K562 (cell line): ENCODE data around the gene GALNT18. TPM values are rescaled to one million over a fixed set of nuclear protein-coding genes. Genes with fewer than 3 reads are reported as not detected.
A peak's percentile ranks its signal among the peaks of the same experiment; 100 is the strongest.

Experiments
- ATAC-seq: fragments of 200-7000 bp; cut with Tn5 transposase; 3 replicates; pipeline ENCODE4 v1.9.1; 2020; ENCODE audit warnings: moderate library complexity
- BruUV-seq: library from RNA; stranded (reverse); fragments of 400-500 nt; replicated peaks from 2 replicates; lab custom pipeline; 2021; lab: Mats Ljungman, UMichigan
- CTCF ChIA-PET: fragments of 300-600 bp; formaldehyde crosslinking; extraction: SDS; loops from one replicate; lab custom pipeline; 2021; ENCODE audit warnings: low intra/inter-chr PET ratio; lab: Yijun Ruan, JAX
- POLR2A ChIA-PET: fragments of 300-600, 350-650 bp; sonication (Branson Sonifier 250); formaldehyde crosslinking; extraction: SDS; loops from one replicate; lab custom pipeline; 2021; ENCODE audit warnings: antibody characterized with exemption, inconsistent platforms; lab: Yijun Ruan, JAX
- DNase-seq, 4 experiments: peaks; one replicate each; pipeline versions ENCODE4 v3.0.0 to v3.0.0-alpha.2; 2011 to 2018; ENCODE audit warnings: low spot score in 3 of 4, mixed read lengths in 3 of 4; ENCODE audit errors: extremely low read depth in 1 of 4
- FAIRE-seq: peaks from 2 replicates; lab custom pipeline; 2011; peaks lifted over from hg19 to GRCh38; lab: Jason Lieb, UNC
- H2AFZ ChIP-seq: 2 replicates; pipeline ENCODE4 v1.6.0; 2011; ENCODE audit warnings: low read depth, low read length, control low read depth, inconsistent platforms
- H3K27ac ChIP-seq: fragments of 200-600 bp; 3 replicates; pipeline ENCODE4 v1.8.0; 2011; ENCODE audit warnings: low read depth, mild to moderate bottlenecking, control low read depth, inconsistent platforms, low read length, moderate library complexity, mixed read lengths; ENCODE audit errors: extremely low read depth
- H3K27me3 ChIP-seq, 2 experiments: fragments of 300-600 bp in 1 of 2; 2 replicates in 1 of 2; 3 replicates in 1 of 2; pipeline versions ENCODE4 v1.6.0 to v1.8.0; 2011; ENCODE audit warnings: inconsistent platforms in 2 of 2, low read length in 2 of 2, mild to moderate bottlenecking in 1 of 2, mixed read lengths in 1 of 2, moderate library complexity in 1 of 2; ENCODE audit not compliant: control insufficient read depth in 2 of 2, insufficient read depth in 2 of 2
- H3K36me3 ChIP-seq: fragments of 300-600 bp; 3 replicates; pipeline ENCODE4 v1.8.0; 2011; ENCODE audit warnings: mild to moderate bottlenecking, low read length, inconsistent platforms; ENCODE audit not compliant: control insufficient read depth, insufficient read depth
- H3K4me1 ChIP-seq, 2 experiments: fragments of 200-600 bp in 1 of 2; replicated peaks in 1 of 2; 2 replicates in 1 of 2; 3 replicates in 1 of 2; pipeline versions ENCODE4 v1.5.1 to v1.8.0; 2011; ENCODE audit warnings: inconsistent platforms in 2 of 2, low read length in 2 of 2, mild to moderate bottlenecking in 1 of 2, mixed read lengths in 1 of 2, moderate library complexity in 1 of 2; ENCODE audit not compliant: control insufficient read depth in 2 of 2, insufficient read depth in 2 of 2
- H3K4me2 ChIP-seq: 2 replicates; pipeline ENCODE4 v1.6.1; 2011; ENCODE audit warnings: low read length, control low read depth, inconsistent platforms, mixed read lengths; ENCODE audit not compliant: insufficient read depth
- H3K4me3 ChIP-seq: fragments of 200-600 bp; sonication (generic), shearing (Covaris generic); 2 replicates; pipeline ENCODE4 v1.5.1; 2016; ENCODE audit warnings: control low read depth, inconsistent platforms
- H3K79me2 ChIP-seq: fragments of 200-600 bp; 3 replicates; pipeline ENCODE4 v1.8.0; 2011; ENCODE audit warnings: low read length, inconsistent platforms; ENCODE audit not compliant: control insufficient read depth, insufficient read depth
- H3K9ac ChIP-seq, 2 experiments: 2 replicates each; pipeline versions ENCODE4 v1.6.0 to v1.6.1; 2011; ENCODE audit warnings: low read depth in 2 of 2, low read length in 2 of 2, control low read depth in 1 of 2, inconsistent platforms in 1 of 2, mild to moderate bottlenecking in 1 of 2, mixed read lengths in 1 of 2; ENCODE audit not compliant: insufficient read depth in 1 of 2
- H3K9me1 ChIP-seq: one replicate; pipeline ENCODE4 v1.6.0; 2011; ENCODE audit warnings: inconsistent platforms, mild to moderate bottlenecking, low read length, moderate library complexity; ENCODE audit not compliant: control insufficient read depth, insufficient read depth
- H3K9me3 ChIP-seq: replicated peaks from 2 replicates; pipeline ENCODE4 v1.5.1; 2011; ENCODE audit warnings: low read depth, low read length, inconsistent platforms; ENCODE audit not compliant: control insufficient read depth, insufficient read depth
- H4K20me1 ChIP-seq: replicated peaks from 2 replicates; pipeline ENCODE4 v1.6.1; 2011; ENCODE audit warnings: low read length, inconsistent platforms, mixed read lengths; ENCODE audit not compliant: control insufficient read depth, insufficient read depth
- MTA2 ChIP-seq: fragments of 450-650 bp; IDR thresholded peaks from 2 replicates; pipeline ENCODE4 v1.6.1; 2016; ENCODE audit warnings: low read depth
- NBN ChIP-seq: fragments of 450-650 bp; IDR thresholded peaks from 2 replicates; pipeline ENCODE4 v1.6.1; 2016; ENCODE audit warnings: low read depth, mild to moderate bottlenecking
- NR2F6 ChIP-seq: fragments of 450-650 bp; formaldehyde crosslinking; IDR thresholded peaks from 2 replicates; pipeline ENCODE4 v1.4.0; 2020; ENCODE audit warnings: mild to moderate bottlenecking
- RB1 ChIP-seq: fragments of 450-650 bp; IDR thresholded peaks from 2 replicates; pipeline ENCODE4 v1.6.1; 2017; ENCODE audit warnings: low read depth, mild to moderate bottlenecking
- ZNF316 ChIP-seq: fragments of 450-650 bp; IDR thresholded peaks from 2 replicates; pipeline ENCODE4 v1.6.1; 2016
- ZNF75A ChIP-seq: fragments of 450-650 bp; formaldehyde crosslinking; IDR thresholded peaks from 2 replicates; pipeline ENCODE4 v1.4.0; 2020; ENCODE audit warnings: mild to moderate bottlenecking
- whole genome bisulfite sequencing: fragments of 100-300 bp; shearing (Covaris generic); methylation state at CpG from one replicate; pipeline ENCODE4 v1.1.6; 2016; ENCODE audit warnings: low coverage, mixed read lengths; ENCODE audit not compliant: insufficient coverage; ENCODE audit errors: missing lambda C conversion rate; 5-methylcytosine and 5-hydroxymethylcytosine counted together
- in situ Hi-C: fragments of 300-500 bp; cut with MboI; formaldehyde crosslinking; loops from 4 replicates; pipeline ENCODE4 v1.15.0; 2018; ENCODE audit warnings: inconsistent platforms, mixed read lengths
- intact Hi-C: fragments of 100-400 bp; cut with micrococcal nuclease; formaldehyde crosslinking; loops from 2 replicates; pipeline ENCODE4 v1.14.2; 2022
- polyA plus RNA-seq, 8 experiments: library from polyadenylated mRNA; depleted of rRNA in 4 of 8; stranded (reverse) in 5 of 8; unstranded in 3 of 8; fragments of >200 nt; fragmentation: Nextera tagmentation in 2 of 8; fragmentation: Illumina TruSeq in 1 of 8; extraction: Ambion mirVana in 2 of 8; extraction: Trizol in 1 of 8; gene quantifications; 2 replicates each; pipeline versions ENCODE4 v1.2.1 to v1.2.3, GENCODE V29; 2011 to 2014; ENCODE audit warnings: inconsistent platforms in 1 of 8, missing spikeins in 1 of 8
- total RNA-seq, 7 experiments: library from RNA; depleted of rRNA in 6 of 7; stranded (reverse); fragments of >200 nt in 6 of 7; fragmentation: Illumina TruSeq in 2 of 7; extraction: Trizol in 2 of 7; gene quantifications; 2 replicates each; pipeline versions ENCODE4 v1.2.1 to v1.2.3, GENCODE V29; 2011 to 2021; ENCODE audit warnings: low replicate concordance in 1 of 7
- TF ChIP-seq, protein P1 (sequence below): fragments of 450-650 bp; formaldehyde crosslinking; IDR thresholded peaks from 2 replicates; pipeline ENCODE4 v1.4.0; 2020; ENCODE audit warnings: mild to moderate bottlenecking, mixed read lengths
- TF ChIP-seq, protein P2 (sequence below): sonication (generic); formaldehyde crosslinking; IDR thresholded peaks from 2 replicates; pipeline ENCODE4 v1.8.0; 2023; ENCODE audit warnings: mild to moderate bottlenecking, missing genetic modification reagents
- TF ChIP-seq, protein P3 (sequence below): fragments of 200-800 bp; sonication (Bioruptor generic); IDR thresholded peaks from 2 replicates; pipeline ENCODE4 v1.6.1; 2017; ENCODE audit warnings: missing genetic modification characterization, missing compliant biosample characterization

Gene GALNT18
- total and polyA plus RNA-seq, 9 of the 15 experiments (the other 6 are each of a cell fraction or from before 2014, with no cell fraction given), result not detected

DNA sequence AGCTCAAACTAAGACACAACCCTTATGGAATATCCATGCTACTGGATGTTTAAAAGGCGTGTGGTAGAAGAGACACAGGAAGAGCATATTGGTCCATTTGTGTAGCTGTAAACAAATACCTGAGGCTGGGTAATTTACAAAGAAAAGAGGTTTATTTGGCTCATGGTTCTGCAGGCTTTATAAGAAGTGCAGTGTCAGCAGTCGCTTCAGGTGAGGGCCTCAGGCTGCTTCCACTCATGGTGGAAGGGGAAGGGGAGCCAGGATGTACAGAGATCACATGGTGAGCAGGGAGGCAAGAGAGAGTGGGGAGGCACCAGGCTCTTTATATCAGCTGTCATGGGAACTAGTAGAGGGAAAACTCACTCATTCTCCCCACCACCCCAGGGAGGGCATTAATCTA is 237.0 kb downstream of the GALNT18 start:
- no TSS peak for BruUV-seq
- no peak for FAIRE-seq

DNA sequence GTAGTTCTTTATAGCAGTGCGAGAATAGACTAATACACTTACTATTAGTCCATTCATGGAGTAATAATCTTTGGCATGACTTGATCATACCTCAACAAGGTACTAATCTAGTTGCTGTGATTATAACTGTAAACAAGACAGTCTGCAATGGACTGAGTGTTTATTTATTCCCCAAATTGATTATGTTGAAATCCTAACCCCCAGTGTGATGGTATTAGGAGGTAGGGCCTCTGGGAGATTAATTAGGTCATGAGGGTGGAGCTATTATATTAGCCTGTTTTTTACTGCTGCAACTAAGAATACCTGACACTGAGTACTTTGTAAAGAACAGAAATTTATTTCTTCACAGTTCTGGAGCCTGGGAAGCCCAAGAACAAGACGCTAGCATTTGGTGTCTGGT is 237.8 kb downstream of the GALNT18 start:
- CTCF ChIA-PET, result no interaction called here
- WGBS, result 0% methylated on average over 2 of the region's 2 CpGs
- FAIRE-seq, result no peak
- no peak for DNase-seq
- Histone ChIP-seq H3K9me1 (no peaks in the 10 kb centered on the region), H3K4me1 (no peaks in the 10 kb centered on the region), H3K9ac (no peak overlapping the region), H4K20me1 (no peaks in the 10 kb centered on the region), H3K27me3 (no peaks in the 10 kb centered on the region), H3K4me2 (no peak overlapping the region), H3K27ac (no peak overlapping the region), H3K4me3 (no peak overlapping the region), H2AFZ (no peak overlapping the region), H3K36me3 (no peaks in the 10 kb centered on the region), H3K9me3 (no peaks in the 10 kb centered on the region), H3K79me2 (no peaks in the 10 kb centered on the region)
- no TSS peak for BruUV-seq
- intact Hi-C loops (no loop called here), in situ Hi-C loops (no loop called here)
- ATAC-seq, result no peak
- POLR2A ChIA-PET, result no interaction called here
- no peak for TF ChIP-seq RB1
- TF ChIP-seq, protein P1, sequence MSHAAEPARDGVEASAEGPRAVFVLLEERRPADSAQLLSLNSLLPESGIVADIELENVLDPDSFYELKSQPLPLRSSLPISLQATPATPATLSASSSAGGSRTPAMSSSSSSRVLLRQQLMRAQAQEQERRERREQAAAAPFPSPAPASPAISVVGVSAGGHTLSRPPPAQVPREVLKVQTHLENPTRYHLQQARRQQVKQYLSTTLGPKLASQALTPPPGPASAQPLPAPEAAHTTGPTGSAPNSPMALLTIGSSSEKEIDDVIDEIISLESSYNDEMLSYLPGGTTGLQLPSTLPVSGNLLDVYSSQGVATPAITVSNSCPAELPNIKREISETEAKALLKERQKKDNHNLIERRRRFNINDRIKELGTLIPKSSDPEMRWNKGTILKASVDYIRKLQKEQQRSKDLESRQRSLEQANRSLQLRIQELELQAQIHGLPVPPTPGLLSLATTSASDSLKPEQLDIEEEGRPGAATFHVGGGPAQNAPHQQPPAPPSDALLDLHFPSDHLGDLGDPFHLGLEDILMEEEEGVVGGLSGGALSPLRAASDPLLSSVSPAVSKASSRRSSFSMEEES (CRISPR knock-in tag), result no peak
- TF ChIP-seq, protein P2, sequence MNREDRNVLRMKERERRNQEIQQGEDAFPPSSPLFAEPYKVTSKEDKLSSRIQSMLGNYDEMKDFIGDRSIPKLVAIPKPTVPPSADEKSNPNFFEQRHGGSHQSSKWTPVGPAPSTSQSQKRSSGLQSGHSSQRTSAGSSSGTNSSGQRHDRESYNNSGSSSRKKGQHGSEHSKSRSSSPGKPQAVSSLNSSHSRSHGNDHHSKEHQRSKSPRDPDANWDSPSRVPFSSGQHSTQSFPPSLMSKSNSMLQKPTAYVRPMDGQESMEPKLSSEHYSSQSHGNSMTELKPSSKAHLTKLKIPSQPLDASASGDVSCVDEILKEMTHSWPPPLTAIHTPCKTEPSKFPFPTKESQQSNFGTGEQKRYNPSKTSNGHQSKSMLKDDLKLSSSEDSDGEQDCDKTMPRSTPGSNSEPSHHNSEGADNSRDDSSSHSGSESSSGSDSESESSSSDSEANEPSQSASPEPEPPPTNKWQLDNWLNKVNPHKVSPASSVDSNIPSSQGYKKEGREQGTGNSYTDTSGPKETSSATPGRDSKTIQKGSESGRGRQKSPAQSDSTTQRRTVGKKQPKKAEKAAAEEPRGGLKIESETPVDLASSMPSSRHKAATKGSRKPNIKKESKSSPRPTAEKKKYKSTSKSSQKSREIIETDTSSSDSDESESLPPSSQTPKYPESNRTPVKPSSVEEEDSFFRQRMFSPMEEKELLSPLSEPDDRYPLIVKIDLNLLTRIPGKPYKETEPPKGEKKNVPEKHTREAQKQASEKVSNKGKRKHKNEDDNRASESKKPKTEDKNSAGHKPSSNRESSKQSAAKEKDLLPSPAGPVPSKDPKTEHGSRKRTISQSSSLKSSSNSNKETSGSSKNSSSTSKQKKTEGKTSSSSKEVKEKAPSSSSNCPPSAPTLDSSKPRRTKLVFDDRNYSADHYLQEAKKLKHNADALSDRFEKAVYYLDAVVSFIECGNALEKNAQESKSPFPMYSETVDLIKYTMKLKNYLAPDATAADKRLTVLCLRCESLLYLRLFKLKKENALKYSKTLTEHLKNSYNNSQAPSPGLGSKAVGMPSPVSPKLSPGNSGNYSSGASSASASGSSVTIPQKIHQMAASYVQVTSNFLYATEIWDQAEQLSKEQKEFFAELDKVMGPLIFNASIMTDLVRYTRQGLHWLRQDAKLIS (CRISPR knock-in tag), result no peak
- no peak for TF ChIP-seq MTA2
- no peak for TF ChIP-seq ZNF75A
- no peak for TF ChIP-seq NBN
- TF ChIP-seq NR2F6 (CRISPR knock-in tag), result no peak

More for the DNA sequence above, 237.0 kb downstream of the GALNT18 start:
- in situ Hi-C loops (no loop called here), intact Hi-C loops (no loop called here)
- Histone ChIP-seq H3K4me3 (no peak overlapping the region), H3K27ac (no peak overlapping the region), H3K36me3 (no peaks in the 10 kb centered on the region), H3K9me1 (no peaks in the 10 kb centered on the region), H3K27me3 (no peaks in the 10 kb centered on the region), H3K4me2 (no peak overlapping the region), H3K79me2 (no peaks in the 10 kb centered on the region), H3K9ac (no peak overlapping the region), H3K9me3 (no peaks in the 10 kb centered on the region), H3K4me1 (no peaks in the 10 kb centered on the region), H4K20me1 (0 out of 2 replicates have a peak, but pooled peaks cover 5% of the 10 kb centered on the region), H2AFZ (no peak overlapping the region)
- TF ChIP-seq, protein P3, sequence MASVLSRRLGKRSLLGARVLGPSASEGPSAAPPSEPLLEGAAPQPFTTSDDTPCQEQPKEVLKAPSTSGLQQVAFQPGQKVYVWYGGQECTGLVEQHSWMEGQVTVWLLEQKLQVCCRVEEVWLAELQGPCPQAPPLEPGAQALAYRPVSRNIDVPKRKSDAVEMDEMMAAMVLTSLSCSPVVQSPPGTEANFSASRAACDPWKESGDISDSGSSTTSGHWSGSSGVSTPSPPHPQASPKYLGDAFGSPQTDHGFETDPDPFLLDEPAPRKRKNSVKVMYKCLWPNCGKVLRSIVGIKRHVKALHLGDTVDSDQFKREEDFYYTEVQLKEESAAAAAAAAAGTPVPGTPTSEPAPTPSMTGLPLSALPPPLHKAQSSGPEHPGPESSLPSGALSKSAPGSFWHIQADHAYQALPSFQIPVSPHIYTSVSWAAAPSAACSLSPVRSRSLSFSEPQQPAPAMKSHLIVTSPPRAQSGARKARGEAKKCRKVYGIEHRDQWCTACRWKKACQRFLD, result no peak
- TF ChIP-seq ZNF316, result 0 out of 2 replicates have a peak, but pooled peaks have one; percentile 9
- ChIA-PET POLR2A (no interaction called here), CTCF (no interaction called here)
- ATAC-seq (no peak), DNase-seq (no peak)
- WGBS, result 0% methylated on average over 2 of the region's 2 CpGs
